HepG2 (cell line): ENCODE results near the gene SLC22A23. TPM values are rescaled to one million over a fixed set of nuclear protein-coding genes. Genes with fewer than 3 reads are reported as not detected.

ENCODE experiments used
- ATF6 ChIP-seq: sonication (generic); formaldehyde crosslinking; conservative IDR thresholded peaks from 2 replicates; pipeline ENCODE4 v1.4.0; 2020; ENCODE audit warnings: missing genetic modification reagents
- ESRRA ChIP-seq: sonication (generic); formaldehyde crosslinking; IDR thresholded peaks from 2 replicates; pipeline ENCODE4 v1.5.1; 2020; ENCODE audit warnings: mild to moderate bottlenecking, low read depth, missing genetic modification reagents
- KAT8 ChIP-seq: IDR thresholded peaks from 2 replicates; pipeline ENCODE4 v1.6.1; 2016; ENCODE audit warnings: missing genetic modification reagents, missing compliant biosample characterization
- MEF2D ChIP-seq: sonication (generic); formaldehyde crosslinking; IDR thresholded peaks from 2 replicates; pipeline ENCODE4 v1.5.1; 2020; ENCODE audit warnings: mild to moderate bottlenecking, missing genetic modification reagents
- NFIB ChIP-seq: sonication (generic); formaldehyde crosslinking; IDR thresholded peaks from 2 replicates; pipeline ENCODE4 v1.9.0; 2021; ENCODE audit warnings: missing genetic modification reagents, mild to moderate bottlenecking, borderline replicate concordance
- SALL1 ChIP-seq: sonication (generic); formaldehyde crosslinking; IDR thresholded peaks from 2 replicates; pipeline ENCODE4 v1.8.0; 2022; ENCODE audit warnings: mild to moderate bottlenecking, missing genetic modification reagents
- TBL1XR1 ChIP-seq: fragments of 150-350 bp; IDR thresholded peaks from 2 replicates; pipeline ENCODE4 v1.6.1; 2014; ENCODE audit warnings: borderline replicate concordance, low read length; ENCODE audit not compliant: partially characterized antibody
- TBP ChIP-seq: sonication (generic); formaldehyde crosslinking; IDR thresholded peaks from 2 replicates; pipeline ENCODE4 v1.5.0; 2020; ENCODE audit warnings: missing genetic modification reagents
- ZBTB8A ChIP-seq: sonication (generic); formaldehyde crosslinking; IDR thresholded peaks from 2 replicates; pipeline ENCODE4 v1.4.0; 2020; ENCODE audit warnings: mild to moderate bottlenecking, low read depth, missing genetic modification reagents, borderline replicate concordance
- ZNF567 ChIP-seq: sonication (generic); formaldehyde crosslinking; IDR thresholded peaks from 2 replicates; pipeline ENCODE4 v1.8.1; 2023; ENCODE audit warnings: mild to moderate bottlenecking, missing genetic modification reagents, borderline replicate concordance
- ZNF644 ChIP-seq: IDR thresholded peaks from 2 replicates; pipeline ENCODE4 v1.6.1; 2016; ENCODE audit warnings: low read depth
- ZNF761 ChIP-seq: sonication (generic); formaldehyde crosslinking; conservative IDR thresholded peaks from 2 replicates; pipeline ENCODE4 v1.4.0; 2020; ENCODE audit warnings: mild to moderate bottlenecking, missing genetic modification reagents
- ZNF816 ChIP-seq: sonication (generic); formaldehyde crosslinking; IDR thresholded peaks from 2 replicates; pipeline ENCODE4 v1.8.0; 2022; ENCODE audit warnings: missing genetic modification reagents, mild to moderate bottlenecking, borderline replicate concordance
- ZNF839 ChIP-seq: sonication (generic); formaldehyde crosslinking; IDR thresholded peaks from 2 replicates; pipeline ENCODE4 v1.4.0; 2020; ENCODE audit warnings: missing genetic modification reagents, mild to moderate bottlenecking, borderline replicate concordance
- polyA plus RNA-seq, 8 experiments: library from polyadenylated mRNA; depleted of rRNA in 3 of 8; stranded (reverse) in 7 of 8; unstranded in 1 of 8; fragments of >200 nt; fragmentation: Illumina TruSeq in 4 of 8; extraction: Trizol in 4 of 8; gene quantifications; 2 replicates each; pipeline versions ENCODE4 v1.2.1 to v1.2.3, GENCODE V29; 2011 to 2016; ENCODE audit warnings: low read depth in 4 of 8, missing spikeins in 1 of 8, mixed read lengths in 1 of 8; ENCODE audit not compliant: insufficient read depth in 1 of 8
- total RNA-seq, 5 experiments: library from RNA; depleted of rRNA; stranded (reverse); fragments of >200 nt; fragmentation: Illumina TruSeq; extraction: Trizol; gene quantifications; 2 replicates each; pipeline ENCODE4 v1.2.3, GENCODE V29; 2016; ENCODE audit warnings: low read depth in 1 of 5
- TF ChIP-seq, protein P1 (sequence below): sonication (generic); formaldehyde crosslinking; IDR thresholded peaks from 2 replicates; pipeline ENCODE4 v1.8.0; 2022; ENCODE audit warnings: missing genetic modification reagents, mild to moderate bottlenecking, moderate library complexity, borderline replicate concordance
- TF ChIP-seq, protein P2 (sequence below): sonication (generic); formaldehyde crosslinking; IDR thresholded peaks from 2 replicates; pipeline ENCODE4 v1.5.0; 2020; ENCODE audit warnings: missing genetic modification reagents
- TF ChIP-seq, protein P3 (sequence below): IDR thresholded peaks from 2 replicates; pipeline ENCODE4 v1.6.1; 2016; ENCODE audit warnings: control low read depth

SLC22A23 gene
- total and polyA plus RNA-seq, 2 of the 13 experiments (the other 11 are each of a cell fraction or from before 2014, with no cell fraction given), result 11.8 to 17.5 TPM

DNA sequence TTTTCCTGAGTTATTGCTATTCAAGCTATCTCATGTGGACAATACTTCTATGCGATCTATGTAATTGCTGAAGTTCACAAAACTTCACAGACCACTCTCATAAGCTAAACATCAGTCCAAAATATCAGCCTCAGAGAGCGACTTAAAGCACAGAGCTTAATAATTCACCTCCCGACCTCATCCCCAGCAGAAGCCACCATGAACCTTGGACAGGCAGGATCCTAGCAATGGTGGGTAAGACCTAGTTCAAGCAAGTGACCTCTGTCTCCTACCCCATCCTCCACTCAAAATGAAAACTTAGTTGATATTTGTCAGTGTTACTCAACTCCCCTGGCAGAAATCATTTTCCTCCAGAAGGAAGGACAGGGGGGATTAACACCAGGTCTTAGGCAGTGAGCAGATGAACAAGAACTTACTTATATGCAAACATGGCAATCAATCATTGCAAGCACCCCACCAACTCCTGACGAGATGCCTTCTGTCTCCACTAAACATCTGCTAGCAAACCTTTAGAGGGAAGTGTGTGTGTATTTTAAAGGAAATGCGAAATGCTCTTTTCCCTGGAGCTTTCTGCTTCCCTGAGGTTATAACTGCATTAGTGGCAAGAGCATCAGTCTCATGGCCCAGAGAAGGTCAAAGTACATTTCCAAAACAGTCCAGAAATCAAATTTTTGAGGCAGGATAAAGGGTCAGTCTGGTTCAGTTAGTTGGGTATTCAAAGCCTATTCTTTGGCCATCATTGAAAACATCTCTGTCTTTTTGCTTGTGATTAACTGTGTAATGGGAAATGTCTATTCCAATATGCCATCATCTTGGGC is 90.0 kb downstream of the SLC22A23 start (continued):
- TF ChIP-seq ESRRA (CRISPR knock-in tag) (peak; percentile 83), NFIB (CRISPR knock-in tag) (no peak), ZBTB8A (CRISPR knock-in tag) (0 out of 2 replicates have a peak, but pooled peaks have one; percentile 18), ZNF816 (CRISPR knock-in tag) (no peak; the same call in 1 of the 2 replicates), ZNF644 (CRISPR knock-in tag) (peak; percentile 93), TBP (CRISPR knock-in tag) (no peak), MEF2D (CRISPR knock-in tag) (peak; percentile 78), KAT8 (CRISPR knock-in tag) (peak; percentile 41; the same call in 1 of the 2 replicates), ATF6 (CRISPR knock-in tag) (no peak), ZNF761 (CRISPR knock-in tag) (peak; percentile 43; the same call in 1 of the 2 replicates), TBL1XR1 (no peak), ZNF567 (no peak), SALL1 (CRISPR knock-in tag) (peak; percentile 98), ZNF839 (no peak)
- TF ChIP-seq, protein P1, sequence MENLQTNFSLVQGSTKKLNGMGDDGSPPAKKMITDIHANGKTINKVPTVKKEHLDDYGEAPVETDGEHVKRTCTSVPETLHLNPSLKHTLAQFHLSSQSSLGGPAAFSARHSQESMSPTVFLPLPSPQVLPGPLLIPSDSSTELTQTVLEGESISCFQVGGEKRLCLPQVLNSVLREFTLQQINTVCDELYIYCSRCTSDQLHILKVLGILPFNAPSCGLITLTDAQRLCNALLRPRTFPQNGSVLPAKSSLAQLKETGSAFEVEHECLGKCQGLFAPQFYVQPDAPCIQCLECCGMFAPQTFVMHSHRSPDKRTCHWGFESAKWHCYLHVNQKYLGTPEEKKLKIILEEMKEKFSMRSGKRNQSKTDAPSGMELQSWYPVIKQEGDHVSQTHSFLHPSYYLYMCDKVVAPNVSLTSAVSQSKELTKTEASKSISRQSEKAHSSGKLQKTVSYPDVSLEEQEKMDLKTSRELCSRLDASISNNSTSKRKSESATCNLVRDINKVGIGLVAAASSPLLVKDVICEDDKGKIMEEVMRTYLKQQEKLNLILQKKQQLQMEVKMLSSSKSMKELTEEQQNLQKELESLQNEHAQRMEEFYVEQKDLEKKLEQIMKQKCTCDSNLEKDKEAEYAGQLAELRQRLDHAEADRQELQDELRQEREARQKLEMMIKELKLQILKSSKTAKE (CRISPR knock-in tag), result peak; percentile 56
- TF ChIP-seq, protein P2, sequence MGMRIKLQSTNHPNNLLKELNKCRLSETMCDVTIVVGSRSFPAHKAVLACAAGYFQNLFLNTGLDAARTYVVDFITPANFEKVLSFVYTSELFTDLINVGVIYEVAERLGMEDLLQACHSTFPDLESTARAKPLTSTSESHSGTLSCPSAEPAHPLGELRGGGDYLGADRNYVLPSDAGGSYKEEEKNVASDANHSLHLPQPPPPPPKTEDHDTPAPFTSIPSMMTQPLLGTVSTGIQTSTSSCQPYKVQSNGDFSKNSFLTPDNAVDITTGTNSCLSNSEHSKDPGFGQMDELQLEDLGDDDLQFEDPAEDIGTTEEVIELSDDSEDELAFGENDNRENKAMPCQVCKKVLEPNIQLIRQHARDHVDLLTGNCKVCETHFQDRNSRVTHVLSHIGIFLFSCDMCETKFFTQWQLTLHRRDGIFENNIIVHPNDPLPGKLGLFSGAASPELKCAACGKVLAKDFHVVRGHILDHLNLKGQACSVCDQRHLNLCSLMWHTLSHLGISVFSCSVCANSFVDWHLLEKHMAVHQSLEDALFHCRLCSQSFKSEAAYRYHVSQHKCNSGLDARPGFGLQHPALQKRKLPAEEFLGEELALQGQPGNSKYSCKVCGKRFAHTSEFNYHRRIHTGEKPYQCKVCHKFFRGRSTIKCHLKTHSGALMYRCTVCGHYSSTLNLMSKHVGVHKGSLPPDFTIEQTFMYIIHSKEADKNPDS (CRISPR knock-in tag), result 0 out of 2 replicates have a peak, but pooled peaks have one; percentile 51
- TF ChIP-seq, protein P3, sequence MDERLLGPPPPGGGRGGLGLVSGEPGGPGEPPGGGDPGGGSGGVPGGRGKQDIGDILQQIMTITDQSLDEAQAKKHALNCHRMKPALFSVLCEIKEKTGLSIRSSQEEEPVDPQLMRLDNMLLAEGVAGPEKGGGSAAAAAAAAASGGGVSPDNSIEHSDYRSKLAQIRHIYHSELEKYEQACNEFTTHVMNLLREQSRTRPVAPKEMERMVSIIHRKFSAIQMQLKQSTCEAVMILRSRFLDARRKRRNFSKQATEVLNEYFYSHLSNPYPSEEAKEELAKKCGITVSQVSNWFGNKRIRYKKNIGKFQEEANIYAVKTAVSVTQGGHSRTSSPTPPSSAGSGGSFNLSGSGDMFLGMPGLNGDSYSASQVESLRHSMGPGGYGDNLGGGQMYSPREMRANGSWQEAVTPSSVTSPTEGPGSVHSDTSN (CRISPR knock-in tag), result no peak
